HepG2 (cell line): Measurements from ENCODE around the gene GLTPD2. TPM values are rescaled to one million over a fixed set of nuclear protein-coding genes. Genes with fewer than 3 reads are reported as not detected.

Experiments used
- BORCS8-MEF2B ChIP-seq: sonication (generic); formaldehyde crosslinking; IDR thresholded peaks from 2 replicates; pipeline ENCODE4 v1.8.0; 2022; ENCODE audit warnings: mild to moderate bottlenecking, missing genetic modification reagents
- IKZF1 ChIP-seq: fragments of 450-650 bp; IDR thresholded peaks from 2 replicates; pipeline ENCODE4 v1.7.1; 2016
- IKZF4 ChIP-seq: sonication (generic); formaldehyde crosslinking; IDR thresholded peaks from 2 replicates; pipeline ENCODE4 v1.5.1; 2020; ENCODE audit warnings: borderline replicate concordance, mild to moderate bottlenecking, low read depth, missing genetic modification reagents; ENCODE audit errors: not compliant biosample characterization
- MAFF ChIP-seq: IDR thresholded peaks from 2 replicates; pipeline ENCODE4 v1.6.1; 2011; ENCODE audit warnings: low read depth, low read length, improper control_type of control experiment
- MTF1 ChIP-seq: sonication (generic); formaldehyde crosslinking; IDR thresholded peaks from 2 replicates; pipeline ENCODE4 v1.5.0; 2020; ENCODE audit warnings: missing genetic modification reagents
- NFRKB ChIP-seq: fragments of 450-650 bp; IDR thresholded peaks from 2 replicates; pipeline ENCODE4 v1.6.1; 2017
- SIX4 ChIP-seq: sonication (generic); formaldehyde crosslinking; IDR thresholded peaks from 2 replicates; pipeline ENCODE4 v1.4.0; 2020; ENCODE audit warnings: missing genetic modification reagents
- STAG1 ChIP-seq: sonication (generic); formaldehyde crosslinking; IDR thresholded peaks from 2 replicates; pipeline ENCODE4 v1.4.0; 2020; ENCODE audit warnings: missing genetic modification reagents
- ZBTB20 ChIP-seq: sonication (generic); formaldehyde crosslinking; IDR thresholded peaks from 2 replicates; pipeline ENCODE4 v1.8.1; 2023; ENCODE audit warnings: missing genetic modification reagents, low read depth, mild to moderate bottlenecking, borderline replicate concordance
- ZNF264 ChIP-seq: sonication (generic); formaldehyde crosslinking; IDR thresholded peaks from 2 replicates; pipeline ENCODE4 v1.4.0; 2020; ENCODE audit warnings: missing genetic modification reagents
- ZNF329 ChIP-seq: sonication (generic); formaldehyde crosslinking; IDR thresholded peaks from 2 replicates; pipeline ENCODE4 v1.9.0; 2021; ENCODE audit warnings: low read depth, mild to moderate bottlenecking, missing genetic modification reagents
- ZNF558 ChIP-seq: sonication (generic); formaldehyde crosslinking; IDR thresholded peaks from 2 replicates; pipeline ENCODE4 v1.9.0; 2022; ENCODE audit warnings: mild to moderate bottlenecking, missing genetic modification reagents, borderline replicate concordance
- ZNF75D ChIP-seq: sonication (generic); formaldehyde crosslinking; IDR thresholded peaks from 2 replicates; pipeline ENCODE4 v1.8.1; 2023; ENCODE audit warnings: missing genetic modification reagents, mild to moderate bottlenecking, borderline replicate concordance
- ZSCAN21 ChIP-seq: sonication (generic); formaldehyde crosslinking; IDR thresholded peaks from 2 replicates; pipeline ENCODE4 v1.8.0; 2022; ENCODE audit warnings: mild to moderate bottlenecking, missing genetic modification reagents, moderate library complexity, borderline replicate concordance
- polyA plus RNA-seq, 8 experiments: library from polyadenylated mRNA; depleted of rRNA in 3 of 8; stranded (reverse) in 7 of 8; unstranded in 1 of 8; fragments of >200 nt; fragmentation: Illumina TruSeq in 4 of 8; extraction: Trizol in 4 of 8; gene quantifications; 2 replicates each; pipeline versions ENCODE4 v1.2.1 to v1.2.3, GENCODE V29; 2011 to 2016; ENCODE audit warnings: low read depth in 4 of 8, missing spikeins in 1 of 8, mixed read lengths in 1 of 8; ENCODE audit not compliant: insufficient read depth in 1 of 8
- total RNA-seq, 5 experiments: library from RNA; depleted of rRNA; stranded (reverse); fragments of >200 nt; fragmentation: Illumina TruSeq; extraction: Trizol; gene quantifications; 2 replicates each; pipeline ENCODE4 v1.2.3, GENCODE V29; 2016; ENCODE audit warnings: low read depth in 1 of 5
- TF ChIP-seq, protein P1 (sequence below): sonication (generic); formaldehyde crosslinking; IDR thresholded peaks from 2 replicates; pipeline ENCODE4 v1.5.1; 2020; ENCODE audit warnings: mild to moderate bottlenecking, missing genetic modification reagents, borderline replicate concordance
- TF ChIP-seq, protein P2 (sequence below): sonication (generic); formaldehyde crosslinking; IDR thresholded peaks from 2 replicates; pipeline ENCODE4 v1.5.1; 2020; ENCODE audit warnings: missing genetic modification reagents, mild to moderate bottlenecking, borderline replicate concordance
- TF ChIP-seq, protein P3 (sequence below): sonication (generic); formaldehyde crosslinking; IDR thresholded peaks from 2 replicates; pipeline ENCODE4 v1.5.1; 2020; ENCODE audit warnings: mild to moderate bottlenecking, missing genetic modification reagents, borderline replicate concordance

GLTPD2 gene
- total and polyA plus RNA-seq, 2 of the 13 experiments (the other 11 are each of a cell fraction or from before 2014, with no cell fraction given): 7.5 to 12.9 TPM

DNA sequence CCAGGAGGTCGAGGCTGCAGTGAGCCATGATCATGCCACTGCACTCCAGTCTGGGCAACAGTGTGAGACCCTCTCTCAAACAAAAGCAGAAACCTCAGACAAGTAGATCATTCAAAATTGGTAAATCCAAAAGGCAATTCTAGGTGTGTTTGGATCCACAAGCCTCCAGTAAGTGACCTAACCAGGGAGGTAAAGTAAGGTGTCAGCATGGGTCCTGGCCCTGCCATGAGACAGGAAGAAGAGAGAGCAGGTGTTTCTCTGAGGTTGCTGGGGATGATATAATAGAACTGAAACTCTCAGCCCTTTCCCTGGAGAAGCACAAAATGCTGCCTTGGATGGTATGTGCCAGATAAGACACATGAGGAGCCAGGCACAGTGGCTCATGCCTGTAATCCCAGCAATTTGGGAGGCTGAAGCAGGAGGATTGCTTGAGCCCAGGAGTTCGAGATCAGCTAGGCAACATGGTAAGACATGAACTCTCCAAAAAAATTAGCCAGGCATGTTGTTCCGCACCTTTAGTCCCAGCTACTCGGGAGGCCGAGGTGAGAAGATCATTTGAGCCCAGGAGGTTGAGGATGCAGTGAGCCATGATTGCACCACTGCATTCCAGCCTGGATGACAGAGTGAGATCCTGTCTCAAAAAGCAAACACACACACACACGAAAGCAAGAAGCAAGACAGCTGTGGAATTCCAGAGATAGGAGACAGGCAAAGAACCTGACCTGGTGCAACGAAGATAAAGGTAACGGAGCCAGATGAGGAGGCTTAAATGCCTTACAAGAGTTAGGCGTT, 10.6 kb upstream of the GLTPD2 start (continued):
- TF ChIP-seq, protein P1, sequence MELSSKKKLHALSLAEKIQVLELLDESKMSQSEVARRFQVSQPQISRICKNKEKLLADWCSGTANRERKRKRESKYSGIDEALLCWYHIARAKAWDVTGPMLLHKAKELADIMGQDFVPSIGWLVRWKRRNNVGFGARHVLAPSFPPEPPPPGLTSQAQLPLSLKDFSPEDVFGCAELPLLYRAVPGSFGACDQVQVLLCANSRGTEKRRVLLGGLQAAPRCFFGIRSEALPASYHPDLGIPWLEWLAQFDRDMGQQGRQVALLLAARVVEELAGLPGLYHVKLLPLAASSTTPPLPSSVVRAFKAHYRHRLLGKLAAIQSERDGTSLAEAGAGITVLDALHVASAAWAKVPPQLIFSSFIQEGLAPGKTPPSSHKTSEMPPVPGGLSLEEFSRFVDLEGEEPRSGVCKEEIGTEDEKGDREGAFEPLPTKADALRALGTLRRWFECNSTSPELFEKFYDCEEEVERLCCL: no peak
- TF ChIP-seq ZBTB20 (CRISPR knock-in tag): peak; percentile 82; the same call in 1 of the 2 replicates
- no peak for TF ChIP-seq ZNF329 (CRISPR knock-in tag)
- no peak for TF ChIP-seq NFRKB
- TF ChIP-seq BORCS8-MEF2B (CRISPR knock-in tag): no peak
- peak; percentile 30; the same call in 1 of the 2 replicates for TF ChIP-seq STAG1
- no peak for TF ChIP-seq IKZF1
- no peak for TF ChIP-seq MTF1 (CRISPR knock-in tag)
- TF ChIP-seq IKZF4 (CRISPR knock-in tag): peak; percentile 24
- TF ChIP-seq MAFF: no peak
- TF ChIP-seq, protein P2, sequence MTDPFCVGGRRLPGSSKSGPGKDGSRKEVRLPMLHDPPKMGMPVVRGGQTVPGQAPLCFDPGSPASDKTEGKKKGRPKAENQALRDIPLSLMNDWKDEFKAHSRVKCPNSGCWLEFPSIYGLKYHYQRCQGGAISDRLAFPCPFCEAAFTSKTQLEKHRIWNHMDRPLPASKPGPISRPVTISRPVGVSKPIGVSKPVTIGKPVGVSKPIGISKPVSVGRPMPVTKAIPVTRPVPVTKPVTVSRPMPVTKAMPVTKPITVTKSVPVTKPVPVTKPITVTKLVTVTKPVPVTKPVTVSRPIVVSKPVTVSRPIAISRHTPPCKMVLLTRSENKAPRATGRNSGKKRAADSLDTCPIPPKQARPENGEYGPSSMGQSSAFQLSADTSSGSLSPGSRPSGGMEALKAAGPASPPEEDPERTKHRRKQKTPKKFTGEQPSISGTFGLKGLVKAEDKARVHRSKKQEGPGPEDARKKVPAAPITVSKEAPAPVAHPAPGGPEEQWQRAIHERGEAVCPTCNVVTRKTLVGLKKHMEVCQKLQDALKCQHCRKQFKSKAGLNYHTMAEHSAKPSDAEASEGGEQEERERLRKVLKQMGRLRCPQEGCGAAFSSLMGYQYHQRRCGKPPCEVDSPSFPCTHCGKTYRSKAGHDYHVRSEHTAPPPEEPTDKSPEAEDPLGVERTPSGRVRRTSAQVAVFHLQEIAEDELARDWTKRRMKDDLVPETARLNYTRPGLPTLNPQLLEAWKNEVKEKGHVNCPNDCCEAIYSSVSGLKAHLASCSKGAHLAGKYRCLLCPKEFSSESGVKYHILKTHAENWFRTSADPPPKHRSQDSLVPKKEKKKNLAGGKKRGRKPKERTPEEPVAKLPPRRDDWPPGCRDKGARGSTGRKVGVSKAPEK: 0 out of 2 replicates have a peak, but pooled peaks have one; percentile 88
- TF ChIP-seq ZNF75D (CRISPR knock-in tag): no peak
- TF ChIP-seq ZSCAN21 (CRISPR knock-in tag): 0 out of 2 replicates have a peak, but pooled peaks have one; percentile 26
- TF ChIP-seq ZNF558 (CRISPR knock-in tag): no peak
- peak; percentile 74 for TF ChIP-seq SIX4 (CRISPR knock-in tag)
- peak; percentile 81; the same call in 1 of the 2 replicates for TF ChIP-seq ZNF264 (CRISPR knock-in tag)
- TF ChIP-seq, protein P3, sequence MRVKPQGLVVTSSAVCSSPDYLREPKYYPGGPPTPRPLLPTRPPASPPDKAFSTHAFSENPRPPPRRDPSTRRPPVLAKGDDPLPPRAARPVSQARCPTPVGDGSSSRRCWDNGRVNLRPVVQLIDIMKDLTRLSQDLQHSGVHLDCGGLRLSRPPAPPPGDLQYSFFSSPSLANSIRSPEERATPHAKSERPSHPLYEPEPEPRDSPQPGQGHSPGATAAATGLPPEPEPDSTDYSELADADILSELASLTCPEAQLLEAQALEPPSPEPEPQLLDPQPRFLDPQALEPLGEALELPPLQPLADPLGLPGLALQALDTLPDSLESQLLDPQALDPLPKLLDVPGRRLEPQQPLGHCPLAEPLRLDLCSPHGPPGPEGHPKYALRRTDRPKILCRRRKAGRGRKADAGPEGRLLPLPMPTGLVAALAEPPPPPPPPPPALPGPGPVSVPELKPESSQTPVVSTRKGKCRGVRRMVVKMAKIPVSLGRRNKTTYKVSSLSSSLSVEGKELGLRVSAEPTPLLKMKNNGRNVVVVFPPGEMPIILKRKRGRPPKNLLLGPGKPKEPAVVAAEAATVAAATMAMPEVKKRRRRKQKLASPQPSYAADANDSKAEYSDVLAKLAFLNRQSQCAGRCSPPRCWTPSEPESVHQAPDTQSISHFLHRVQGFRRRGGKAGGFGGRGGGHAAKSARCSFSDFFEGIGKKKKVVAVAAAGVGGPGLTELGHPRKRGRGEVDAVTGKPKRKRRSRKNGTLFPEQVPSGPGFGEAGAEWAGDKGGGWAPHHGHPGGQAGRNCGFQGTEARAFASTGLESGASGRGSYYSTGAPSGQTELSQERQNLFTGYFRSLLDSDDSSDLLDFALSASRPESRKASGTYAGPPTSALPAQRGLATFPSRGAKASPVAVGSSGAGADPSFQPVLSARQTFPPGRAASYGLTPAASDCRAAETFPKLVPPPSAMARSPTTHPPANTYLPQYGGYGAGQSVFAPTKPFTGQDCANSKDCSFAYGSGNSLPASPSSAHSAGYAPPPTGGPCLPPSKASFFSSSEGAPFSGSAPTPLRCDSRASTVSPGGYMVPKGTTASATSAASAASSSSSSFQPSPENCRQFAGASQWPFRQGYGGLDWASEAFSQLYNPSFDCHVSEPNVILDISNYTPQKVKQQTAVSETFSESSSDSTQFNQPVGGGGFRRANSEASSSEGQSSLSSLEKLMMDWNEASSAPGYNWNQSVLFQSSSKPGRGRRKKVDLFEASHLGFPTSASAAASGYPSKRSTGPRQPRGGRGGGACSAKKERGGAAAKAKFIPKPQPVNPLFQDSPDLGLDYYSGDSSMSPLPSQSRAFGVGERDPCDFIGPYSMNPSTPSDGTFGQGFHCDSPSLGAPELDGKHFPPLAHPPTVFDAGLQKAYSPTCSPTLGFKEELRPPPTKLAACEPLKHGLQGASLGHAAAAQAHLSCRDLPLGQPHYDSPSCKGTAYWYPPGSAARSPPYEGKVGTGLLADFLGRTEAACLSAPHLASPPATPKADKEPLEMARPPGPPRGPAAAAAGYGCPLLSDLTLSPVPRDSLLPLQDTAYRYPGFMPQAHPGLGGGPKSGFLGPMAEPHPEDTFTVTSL: 0 out of 2 replicates have a peak, but pooled peaks have one; percentile 27
